Neural cell (in vitro differentiated cells): ENCODE data around the gene PDZRN3. TPM values are rescaled to one million over a fixed set of nuclear protein-coding genes. Genes with fewer than 3 reads are reported as not detected.

ENCODE experiments used
- H2AFZ ChIP-seq: fragments of 200-600, 300-800 bp; sonication (generic), shearing (Covaris generic); 2 replicates; pipeline ENCODE4 v1.6.0; 2014; ENCODE audit warnings: low read depth, mild to moderate bottlenecking, antibody characterized with exemption, low read length, moderate library complexity
- H3F3A ChIP-seq: fragments of 200-600 bp; shearing (Covaris generic); 2 replicates; pipeline ENCODE4 v1.6.1; 2016; ENCODE audit warnings: mild to moderate bottlenecking, moderate library complexity, mixed read lengths, antibody characterized with exemption, low read length; ENCODE audit not compliant: insufficient read depth, poor library complexity, severe bottlenecking
- H3K27ac ChIP-seq: fragments of 200-600, 300-800 bp; sonication (generic), shearing (Covaris generic); 2 replicates; pipeline ENCODE4 v1.5.1; 2014; ENCODE audit warnings: mild to moderate bottlenecking, low read length, moderate library complexity
- H3K27me3 ChIP-seq: fragments of 300-800, 200-600 bp; sonication (generic), shearing (Covaris generic); 2 replicates; pipeline ENCODE4 v1.6.0; 2014; ENCODE audit warnings: mild to moderate bottlenecking, low read depth, low read length, moderate library complexity; ENCODE audit not compliant: insufficient read depth
- H3K36me3 ChIP-seq: fragments of 300-800, 200-600 bp; sonication (generic), shearing (Covaris generic); 2 replicates; pipeline ENCODE4 v1.5.1; 2014; ENCODE audit warnings: mild to moderate bottlenecking, antibody characterized with exemption, low read length, moderate library complexity; ENCODE audit not compliant: insufficient read depth
- H3K4me2 ChIP-seq: fragments of 300-800, 200-600 bp; sonication (generic), shearing (Covaris generic); 2 replicates; pipeline ENCODE4 v1.6.0; 2014; ENCODE audit warnings: mild to moderate bottlenecking, low read length
- H3K4me3 ChIP-seq: fragments of 300-800, 200-600 bp; sonication (generic), shearing (Covaris generic); 2 replicates; pipeline ENCODE4 v1.5.1; 2014; ENCODE audit warnings: mild to moderate bottlenecking, low read length, moderate library complexity
- H3K79me2 ChIP-seq: fragments of 200-600 bp; shearing (Covaris generic); replicated peaks from 2 replicates; pipeline ENCODE4 v1.6.0; 2014; ENCODE audit warnings: mild to moderate bottlenecking, low read length, moderate library complexity; ENCODE audit not compliant: insufficient read depth
- H3K9ac ChIP-seq: fragments of 300-800, 200-600 bp; sonication (generic), shearing (Covaris generic); 2 replicates; pipeline ENCODE4 v1.6.1; 2016; ENCODE audit warnings: mild to moderate bottlenecking, low read length, mixed read lengths
- H3K9me2 ChIP-seq: fragments of 200-600 bp; shearing (Covaris generic); 2 replicates; pipeline ENCODE4 v1.6.1; 2016; ENCODE audit warnings: mild to moderate bottlenecking, low read length, mixed read lengths; ENCODE audit not compliant: insufficient read depth
- H3K9me3 ChIP-seq: fragments of 200-600, 300-800 bp; sonication (generic), shearing (Covaris generic); 2 replicates; pipeline ENCODE4 v1.6.1; 2016; ENCODE audit warnings: mild to moderate bottlenecking, mixed run types, low read length, moderate library complexity, mixed read lengths
- H4K20me1 ChIP-seq: fragments of 200-600 bp; shearing (Covaris generic); 2 replicates; pipeline ENCODE4 v1.6.1; 2016; ENCODE audit warnings: mild to moderate bottlenecking, mixed run types; ENCODE audit not compliant: insufficient read depth
- CTCF ChIP-seq: fragments of 450-650 bp; IDR thresholded peaks from 2 replicates; pipeline ENCODE4 v1.5.1; 2014; ENCODE audit warnings: antibody characterized with exemption, mild to moderate bottlenecking, moderate library complexity; ENCODE audit not compliant: poor library complexity, severe bottlenecking
- EP300 ChIP-seq: fragments of 450-650 bp; conservative IDR thresholded peaks from 2 replicates; pipeline ENCODE4 v1.6.1; 2014; ENCODE audit warnings: antibody characterized with exemption, mild to moderate bottlenecking, moderate library complexity; ENCODE audit not compliant: poor library complexity, severe bottlenecking
- EZH2 ChIP-seq: fragments of 200-600, 300-800 bp; shearing (Covaris generic), sonication (generic); IDR thresholded peaks from 2 replicates; pipeline ENCODE4 v1.6.1; 2014; ENCODE audit warnings: antibody characterized with exemption, low read length, borderline replicate concordance, mild to moderate bottlenecking; ENCODE audit not compliant: insufficient read depth, poor library complexity, severe bottlenecking
- MXI1 ChIP-seq: fragments of 450-650 bp; conservative IDR thresholded peaks from 2 replicates; pipeline ENCODE4 v1.6.1; 2014; ENCODE audit warnings: antibody characterized with exemption, mild to moderate bottlenecking; ENCODE audit not compliant: poor library complexity, severe bottlenecking
- POLR2AphosphoS5 ChIP-seq: IDR thresholded peaks from 2 replicates; pipeline ENCODE4 v1.6.1; 2012
- RAD21 ChIP-seq: fragments of 450-650 bp; conservative IDR thresholded peaks from 2 replicates; pipeline ENCODE4 v1.6.1; 2014; ENCODE audit warnings: antibody characterized with exemption, mild to moderate bottlenecking, moderate library complexity
- SMC3 ChIP-seq: fragments of 450-650 bp; conservative IDR thresholded peaks from 2 replicates; pipeline ENCODE4 v1.6.1; 2014; ENCODE audit warnings: antibody characterized with exemption, mild to moderate bottlenecking, moderate library complexity; ENCODE audit not compliant: poor library complexity
- TAF1 ChIP-seq: IDR thresholded peaks from 2 replicates; pipeline ENCODE4 v1.6.1; 2012; ENCODE audit warnings: low read depth
- polyA plus RNA-seq: library from polyadenylated mRNA; depleted of rRNA; stranded (reverse); fragments of >200 nt; gene quantifications from 2 replicates; pipeline ENCODE4 v1.2.3, GENCODE V29; 2014
- TF ChIP-seq, protein P1 (sequence below): IDR thresholded peaks from 2 replicates; pipeline ENCODE4 v1.6.1; 2012; ENCODE audit warnings: borderline replicate concordance

Gene PDZRN3
- polyA plus RNA-seq, 1 donor from 2014 or later, result 1.1 TPM

DNA sequence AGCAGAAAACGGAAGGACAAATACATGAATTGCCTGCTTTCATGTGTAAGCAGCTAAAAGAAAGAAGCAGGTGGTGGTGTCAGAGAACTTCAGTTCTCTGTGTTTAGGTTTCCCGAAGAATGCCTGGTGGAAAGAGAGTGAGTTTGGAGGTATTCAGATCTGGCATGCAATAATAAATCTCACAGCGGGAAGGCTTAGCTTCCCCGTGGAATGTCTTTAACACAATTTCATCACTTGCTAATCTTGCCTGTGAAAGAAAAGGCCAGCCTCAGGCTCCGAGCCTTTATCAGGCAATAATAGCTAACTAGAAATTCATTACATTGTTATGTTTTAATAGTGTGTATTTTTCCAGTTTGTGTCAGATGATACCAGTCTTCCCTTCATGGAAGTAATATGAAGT lies 220.3 kb downstream of the PDZRN3 start:
- no peak overlapping the region for H3K27ac ChIP-seq
- no peaks in the 10 kb centered on the region for H3K27me3 ChIP-seq
- H3K79me2 ChIP-seq, result no peaks in the 10 kb centered on the region
- no peaks in the 10 kb centered on the region for H3K36me3 ChIP-seq
- no peaks in the 10 kb centered on the region for H3F3A ChIP-seq
- H3K9ac ChIP-seq, result no peak overlapping the region
- H3K4me3 ChIP-seq, result no peak overlapping the region
- H3K9me2 ChIP-seq, result no peaks in the 10 kb centered on the region
- TF ChIP-seq POLR2AphosphoS5 (no peak), SMC3 (no peak), CTCF (no peak), TAF1 (no peak), EP300 (no peak), RAD21 (no peak), MXI1 (no peak), EZH2 (no peak)
- TF ChIP-seq, protein P1, sequence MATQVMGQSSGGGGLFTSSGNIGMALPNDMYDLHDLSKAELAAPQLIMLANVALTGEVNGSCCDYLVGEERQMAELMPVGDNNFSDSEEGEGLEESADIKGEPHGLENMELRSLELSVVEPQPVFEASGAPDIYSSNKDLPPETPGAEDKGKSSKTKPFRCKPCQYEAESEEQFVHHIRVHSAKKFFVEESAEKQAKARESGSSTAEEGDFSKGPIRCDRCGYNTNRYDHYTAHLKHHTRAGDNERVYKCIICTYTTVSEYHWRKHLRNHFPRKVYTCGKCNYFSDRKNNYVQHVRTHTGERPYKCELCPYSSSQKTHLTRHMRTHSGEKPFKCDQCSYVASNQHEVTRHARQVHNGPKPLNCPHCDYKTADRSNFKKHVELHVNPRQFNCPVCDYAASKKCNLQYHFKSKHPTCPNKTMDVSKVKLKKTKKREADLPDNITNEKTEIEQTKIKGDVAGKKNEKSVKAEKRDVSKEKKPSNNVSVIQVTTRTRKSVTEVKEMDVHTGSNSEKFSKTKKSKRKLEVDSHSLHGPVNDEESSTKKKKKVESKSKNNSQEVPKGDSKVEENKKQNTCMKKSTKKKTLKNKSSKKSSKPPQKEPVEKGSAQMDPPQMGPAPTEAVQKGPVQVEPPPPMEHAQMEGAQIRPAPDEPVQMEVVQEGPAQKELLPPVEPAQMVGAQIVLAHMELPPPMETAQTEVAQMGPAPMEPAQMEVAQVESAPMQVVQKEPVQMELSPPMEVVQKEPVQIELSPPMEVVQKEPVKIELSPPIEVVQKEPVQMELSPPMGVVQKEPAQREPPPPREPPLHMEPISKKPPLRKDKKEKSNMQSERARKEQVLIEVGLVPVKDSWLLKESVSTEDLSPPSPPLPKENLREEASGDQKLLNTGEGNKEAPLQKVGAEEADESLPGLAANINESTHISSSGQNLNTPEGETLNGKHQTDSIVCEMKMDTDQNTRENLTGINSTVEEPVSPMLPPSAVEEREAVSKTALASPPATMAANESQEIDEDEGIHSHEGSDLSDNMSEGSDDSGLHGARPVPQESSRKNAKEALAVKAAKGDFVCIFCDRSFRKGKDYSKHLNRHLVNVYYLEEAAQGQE, result no peak
- H3K4me2 ChIP-seq, result no peak overlapping the region
- H2AFZ ChIP-seq, result no peak overlapping the region
- no peaks in the 10 kb centered on the region for H4K20me1 ChIP-seq
- no peaks in the 10 kb centered on the region for H3K9me3 ChIP-seq

GRCh38 chr3:73403444-73403843 lies 221.3 kb downstream of the PDZRN3 start:
- H3K4me3 ChIP-seq, result no peak overlapping the region
- no peaks in the 10 kb centered on the region for H3K79me2 ChIP-seq
- no peaks in the 10 kb centered on the region for H3K9me2 ChIP-seq
- no peaks in the 10 kb centered on the region for H3K36me3 ChIP-seq
- no peaks in the 10 kb centered on the region for H3K27me3 ChIP-seq
- H3K9me3 ChIP-seq, result no peaks in the 10 kb centered on the region
- no peaks in the 10 kb centered on the region for H3F3A ChIP-seq
- no peaks in the 10 kb centered on the region for H4K20me1 ChIP-seq
- no peak for TF ChIP-seq EZH2
- no peak for TF ChIP-seq MXI1
- TF ChIP-seq SMC3, result no peak
- no peak for TF ChIP-seq RAD21
- TF ChIP-seq TAF1, result no peak
- TF ChIP-seq EP300, result no peak
- TF ChIP-seq CTCF, result no peak
- TF ChIP-seq, protein P1, result no peak
- no peak for TF ChIP-seq POLR2AphosphoS5
- no peak overlapping the region for H3K27ac ChIP-seq
- H3K9ac ChIP-seq, result no peak overlapping the region
- no peak overlapping the region for H3K4me2 ChIP-seq
- no peak overlapping the region for H2AFZ ChIP-seq
